Mammary epithelial cell (primary cell): ENCODE results near the gene USP48.

Experiments
- EZH2 ChIP-seq: IDR thresholded peaks from 2 replicates; pipeline ENCODE4 v1.6.1; 2012; ENCODE audit warnings: low read length, inconsistent platforms, borderline replicate concordance
- TF ChIP-seq, protein P1 (sequence below), 2 donors: IDR thresholded peaks in 1 of 2; conservative IDR thresholded peaks in 1 of 2; 2 replicates each; pipeline ENCODE4 v1.5.1; 2011 to 2012; ENCODE audit warnings: inconsistent platforms in 2 of 2, low read length in 2 of 2, mild to moderate bottlenecking in 2 of 2, control low read depth in 1 of 2, low read depth in 1 of 2; ENCODE audit not compliant: insufficient read depth in 1 of 2; ENCODE audit errors: extremely low read depth in 1 of 2

DNA sequence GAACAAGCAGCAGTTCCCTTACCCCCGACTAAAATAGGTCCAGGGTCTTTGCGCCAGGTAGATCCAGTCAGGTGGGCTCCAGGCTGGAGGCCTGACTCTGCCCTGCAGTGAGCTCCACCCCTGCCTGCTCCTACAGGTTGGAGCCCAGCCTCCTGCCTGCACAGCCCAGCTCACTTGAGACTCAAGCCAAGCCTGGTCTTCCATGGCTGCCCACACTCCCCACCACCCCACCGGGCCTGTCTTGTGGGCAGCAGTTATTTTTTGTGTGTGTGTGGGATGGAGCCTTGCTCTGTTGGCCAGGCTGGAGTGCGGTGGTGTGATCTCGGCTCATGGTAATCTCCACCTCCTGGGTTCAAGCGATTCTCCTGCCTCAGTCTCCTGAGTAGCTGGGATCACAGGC, 142.3 kb downstream of the USP48 start:
- TF ChIP-seq, protein P1, sequence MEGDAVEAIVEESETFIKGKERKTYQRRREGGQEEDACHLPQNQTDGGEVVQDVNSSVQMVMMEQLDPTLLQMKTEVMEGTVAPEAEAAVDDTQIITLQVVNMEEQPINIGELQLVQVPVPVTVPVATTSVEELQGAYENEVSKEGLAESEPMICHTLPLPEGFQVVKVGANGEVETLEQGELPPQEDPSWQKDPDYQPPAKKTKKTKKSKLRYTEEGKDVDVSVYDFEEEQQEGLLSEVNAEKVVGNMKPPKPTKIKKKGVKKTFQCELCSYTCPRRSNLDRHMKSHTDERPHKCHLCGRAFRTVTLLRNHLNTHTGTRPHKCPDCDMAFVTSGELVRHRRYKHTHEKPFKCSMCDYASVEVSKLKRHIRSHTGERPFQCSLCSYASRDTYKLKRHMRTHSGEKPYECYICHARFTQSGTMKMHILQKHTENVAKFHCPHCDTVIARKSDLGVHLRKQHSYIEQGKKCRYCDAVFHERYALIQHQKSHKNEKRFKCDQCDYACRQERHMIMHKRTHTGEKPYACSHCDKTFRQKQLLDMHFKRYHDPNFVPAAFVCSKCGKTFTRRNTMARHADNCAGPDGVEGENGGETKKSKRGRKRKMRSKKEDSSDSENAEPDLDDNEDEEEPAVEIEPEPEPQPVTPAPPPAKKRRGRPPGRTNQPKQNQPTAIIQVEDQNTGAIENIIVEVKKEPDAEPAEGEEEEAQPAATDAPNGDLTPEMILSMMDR (conservative IDR thresholded peaks at IDR 0.05 in 1 of 2, IDR thresholded peaks at IDR 0.05 in 1 of 2; ENCODE audit: extremely low read depth in 1 of 2, insufficient read depth in 1 of 2, low read depth in 1 of 2, low read length in 2 of 2): no peak
- no peak for TF ChIP-seq EZH2
